GM12878 (cell line): ENCODE results near the gene FAM228A. TPM values are rescaled to one million over a fixed set of nuclear protein-coding genes. Genes with fewer than 3 reads are reported as not detected.
"Not testable (repeated sequence)": the region's sequence is repeated elsewhere in the genome, so short reads cannot be mapped to it uniquely, and the experiment has no call there.

Source experiments
- ATAC-seq: fragments of 200-7000 bp; cut with Tn5 transposase; 3 replicates; pipeline ENCODE4 v1.9.1; 2020; ENCODE audit warnings: mild to moderate bottlenecking, moderate library complexity
- BruUV-seq: library from RNA; stranded (reverse); fragments of 400-500 nt; replicated peaks from 2 replicates; lab custom pipeline; 2021; lab: Mats Ljungman, UMichigan
- CTCF ChIA-PET: fragments of 300-600 bp; sonication (Branson Sonifier 250); formaldehyde crosslinking; extraction: SDS; loops from one replicate; lab custom pipeline; 2021; ENCODE audit warnings: inconsistent platforms; lab: Yijun Ruan, JAX
- POLR2A ChIA-PET: fragments of 350-600 bp; formaldehyde crosslinking; extraction: SDS; loops from one replicate; lab custom pipeline; 2021; ENCODE audit warnings: inconsistent platforms; lab: Charles Lee
- RAD21 ChIA-PET: fragments of 300-600 bp; sonication (Branson Sonifier 250); formaldehyde crosslinking; loops from one replicate; lab custom pipeline; 2023; ENCODE audit warnings: antibody characterized with exemption; ENCODE audit not compliant: unreplicated experiment; lab: Charles Lee
- SMC1A ChIA-PET: fragments of 300-600 bp; sonication (Branson Sonifier 250); formaldehyde crosslinking; loops from one replicate; lab custom pipeline; 2023; ENCODE audit not compliant: unreplicated experiment, uncharacterized antibody; lab: Charles Lee
- DNase-seq: peaks from one replicate; pipeline ENCODE4 v3.0.0-alpha.2; 2011; ENCODE audit warnings: low read depth, low spot score
- FAIRE-seq: peaks from 3 replicates; lab custom pipeline; 2011; peaks lifted over from hg19 to GRCh38; lab: Jason Lieb, UNC
- H2AFZ ChIP-seq: 2 replicates; pipeline ENCODE4 v1.6.0; 2011; ENCODE audit warnings: low read depth, low read length, control low read depth; ENCODE audit not compliant: control insufficient read depth
- H3K27ac ChIP-seq: 2 replicates; pipeline ENCODE4 v1.5.1; 2011; ENCODE audit warnings: control low read depth; ENCODE audit not compliant: control insufficient read depth, insufficient read depth
- H3K27me3 ChIP-seq, 2 experiments: replicated peaks in 1 of 2; 2 replicates each; pipeline versions ENCODE4 v1.6.0 to v1.6.1; 2011; ENCODE audit warnings: low read length in 1 of 2; ENCODE audit not compliant: control insufficient read depth in 2 of 2, insufficient read depth in 2 of 2
- H3K36me3 ChIP-seq, 2 experiments: 2 replicates each; pipeline ENCODE4 v1.5.1; 2011; ENCODE audit warnings: low read length in 1 of 2; ENCODE audit not compliant: control insufficient read depth in 2 of 2, insufficient read depth in 2 of 2
- H3K4me1 ChIP-seq: 2 replicates; pipeline ENCODE4 v1.6.1; 2011; ENCODE audit warnings: mild to moderate bottlenecking, low read length, moderate library complexity, mixed read lengths; ENCODE audit not compliant: control insufficient read depth, insufficient read depth
- H3K4me2 ChIP-seq: 2 replicates; pipeline ENCODE4 v1.6.0; 2011; ENCODE audit warnings: control low read depth; ENCODE audit not compliant: control insufficient read depth, insufficient read depth
- H3K4me3 ChIP-seq: fragments of 200-600 bp; sonication (generic); 2 replicates; pipeline ENCODE4 v1.5.1; 2016
- H3K79me2 ChIP-seq: 2 replicates; pipeline ENCODE4 v1.6.0; 2011; ENCODE audit warnings: low read length; ENCODE audit not compliant: control insufficient read depth, insufficient read depth
- H3K9ac ChIP-seq: 2 replicates; pipeline ENCODE4 v1.8.0; 2011; ENCODE audit warnings: low read length, control low read depth, mixed read lengths; ENCODE audit not compliant: control insufficient read depth, insufficient read depth
- H3K9me3 ChIP-seq: replicated peaks from 3 replicates; pipeline ENCODE4 v1.5.1; 2011; ENCODE audit warnings: mild to moderate bottlenecking, low read length; ENCODE audit not compliant: control insufficient read depth, insufficient read depth
- H4K20me1 ChIP-seq: 2 replicates; pipeline ENCODE4 v1.6.0; 2011; ENCODE audit not compliant: control insufficient read depth, insufficient read depth
- FOS ChIP-seq: IDR thresholded peaks from 3 replicates; pipeline ENCODE4 v1.6.1; 2011; ENCODE audit warnings: borderline replicate concordance; ENCODE audit not compliant: insufficient read length; ENCODE audit errors: extremely low read depth
- IKZF2 ChIP-seq, 2 experiments: fragments of 450-650 bp; IDR thresholded peaks; 2 replicates each; pipeline ENCODE4 v1.6.1; 2017; ENCODE audit warnings: mild to moderate bottlenecking in 2 of 2, moderate library complexity in 2 of 2
- KAT2A ChIP-seq: conservative IDR thresholded peaks from 2 replicates; pipeline ENCODE4 v1.6.1; 2011; ENCODE audit warnings: low read depth, low read length; ENCODE audit not compliant: control insufficient read depth
- ZNF24 ChIP-seq: fragments of 450-650 bp; IDR thresholded peaks from 2 replicates; pipeline ENCODE4 v1.6.1; 2017; ENCODE audit warnings: antibody characterized with exemption, mild to moderate bottlenecking
- WGBS: methylation state at CpG from one replicate; pipeline ENCODE4 v1.1.6; 2016; ENCODE audit warnings: low lambda C conversion rate; ENCODE audit not compliant: insufficient replicate concordance, insufficient coverage; ENCODE audit errors: missing lambda C conversion rate; 5-methylcytosine and 5-hydroxymethylcytosine counted together
- in situ Hi-C: fragments of 300-500 bp; cut with MboI; formaldehyde crosslinking; loops from 9 replicates; pipeline ENCODE4 v1.14.3; 2018; ENCODE audit warnings: mixed read lengths
- intact Hi-C: fragments of 100-400 bp; cut with micrococcal nuclease; formaldehyde crosslinking; loops from one replicate; pipeline ENCODE4 v1.14.2; 2022; ENCODE audit not compliant: unreplicated experiment
- polyA plus RNA-seq, 11 experiments: library from polyadenylated mRNA; depleted of rRNA in 4 of 11; unstranded in 6 of 11; stranded (reverse) in 5 of 11; fragments of >200 nt; fragmentation: Nextera tagmentation in 4 of 11; fragmentation: Illumina TruSeq in 1 of 11; extraction: Ambion mirVana in 4 of 11; extraction: Trizol in 1 of 11; gene quantifications; 1 replicate in 1 of 11; 2 replicates in 10 of 11; pipeline versions ENCODE4 v1.2.1 to v1.2.3, GENCODE V29; 2011 to 2016; ENCODE audit warnings: inconsistent platforms in 2 of 11, missing spikeins in 2 of 11, low read depth in 1 of 11
- total RNA-seq, 4 experiments: library from RNA; depleted of rRNA in 3 of 4; stranded (reverse); fragments of >200 nt in 3 of 4; fragmentation: Illumina TruSeq in 1 of 4; extraction: Trizol in 1 of 4; gene quantifications; 2 replicates each; pipeline versions ENCODE4 v1.2.1 to v1.2.3, GENCODE V29; 2013 to 2021
- TF ChIP-seq, protein P1 (sequence below): IDR thresholded peaks from 2 replicates; pipeline ENCODE4 v1.6.1; 2012; ENCODE audit warnings: improper control_type of control experiment, low read depth, low read length; ENCODE audit not compliant: insufficient replicate concordance

Gene FAM228A
- total and polyA plus RNA-seq, 10 of the 15 experiments (the other 5 are each of a cell fraction or from before 2014, with no cell fraction given): 0.06 TPM; not detected in 9

DNA sequence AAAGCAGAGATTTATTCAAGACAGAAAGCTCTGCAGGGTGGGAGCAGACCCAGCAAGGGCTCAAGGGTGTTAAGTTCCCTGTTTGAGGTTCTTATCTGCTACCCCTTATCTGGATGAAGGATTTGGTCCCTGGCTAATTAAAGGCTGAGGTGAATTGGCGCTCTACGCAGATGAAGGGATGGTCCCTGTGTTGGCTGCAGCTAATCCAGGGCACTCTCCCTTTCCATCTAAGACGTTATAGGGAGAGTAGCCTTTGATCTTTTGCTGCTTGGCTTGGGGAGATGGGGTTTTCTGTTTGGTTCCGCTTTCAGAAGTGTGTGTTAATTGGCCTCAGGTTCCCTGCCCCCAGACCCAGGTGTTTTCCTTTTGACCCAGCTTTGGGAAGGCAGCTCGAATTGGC lies 17.0 kb downstream of the FAM228A start (continued):
- TF ChIP-seq, protein P1, sequence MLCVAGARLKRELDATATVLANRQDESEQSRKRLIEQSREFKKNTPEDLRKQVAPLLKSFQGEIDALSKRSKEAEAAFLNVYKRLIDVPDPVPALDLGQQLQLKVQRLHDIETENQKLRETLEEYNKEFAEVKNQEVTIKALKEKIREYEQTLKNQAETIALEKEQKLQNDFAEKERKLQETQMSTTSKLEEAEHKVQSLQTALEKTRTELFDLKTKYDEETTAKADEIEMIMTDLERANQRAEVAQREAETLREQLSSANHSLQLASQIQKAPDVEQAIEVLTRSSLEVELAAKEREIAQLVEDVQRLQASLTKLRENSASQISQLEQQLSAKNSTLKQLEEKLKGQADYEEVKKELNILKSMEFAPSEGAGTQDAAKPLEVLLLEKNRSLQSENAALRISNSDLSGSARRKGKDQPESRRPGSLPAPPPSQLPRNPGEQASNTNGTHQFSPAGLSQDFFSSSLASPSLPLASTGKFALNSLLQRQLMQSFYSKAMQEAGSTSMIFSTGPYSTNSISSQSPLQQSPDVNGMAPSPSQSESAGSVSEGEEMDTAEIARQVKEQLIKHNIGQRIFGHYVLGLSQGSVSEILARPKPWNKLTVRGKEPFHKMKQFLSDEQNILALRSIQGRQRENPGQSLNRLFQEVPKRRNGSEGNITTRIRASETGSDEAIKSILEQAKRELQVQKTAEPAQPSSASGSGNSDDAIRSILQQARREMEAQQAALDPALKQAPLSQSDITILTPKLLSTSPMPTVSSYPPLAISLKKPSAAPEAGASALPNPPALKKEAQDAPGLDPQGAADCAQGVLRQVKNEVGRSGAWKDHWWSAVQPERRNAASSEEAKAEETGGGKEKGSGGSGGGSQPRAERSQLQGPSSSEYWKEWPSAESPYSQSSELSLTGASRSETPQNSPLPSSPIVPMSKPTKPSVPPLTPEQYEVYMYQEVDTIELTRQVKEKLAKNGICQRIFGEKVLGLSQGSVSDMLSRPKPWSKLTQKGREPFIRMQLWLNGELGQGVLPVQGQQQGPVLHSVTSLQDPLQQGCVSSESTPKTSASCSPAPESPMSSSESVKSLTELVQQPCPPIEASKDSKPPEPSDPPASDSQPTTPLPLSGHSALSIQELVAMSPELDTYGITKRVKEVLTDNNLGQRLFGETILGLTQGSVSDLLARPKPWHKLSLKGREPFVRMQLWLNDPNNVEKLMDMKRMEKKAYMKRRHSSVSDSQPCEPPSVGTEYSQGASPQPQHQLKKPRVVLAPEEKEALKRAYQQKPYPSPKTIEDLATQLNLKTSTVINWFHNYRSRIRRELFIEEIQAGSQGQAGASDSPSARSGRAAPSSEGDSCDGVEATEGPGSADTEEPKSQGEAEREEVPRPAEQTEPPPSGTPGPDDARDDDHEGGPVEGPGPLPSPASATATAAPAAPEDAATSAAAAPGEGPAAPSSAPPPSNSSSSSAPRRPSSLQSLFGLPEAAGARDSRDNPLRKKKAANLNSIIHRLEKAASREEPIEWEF: no peak
- TF ChIP-seq IKZF2 (IDR thresholded peaks at IDR 0.05) (peak; percentile 43 to 55; a peak in 2 of 4 replicates), FOS (no peak), KAT2A (no peak), ZNF24 (no peak)

DNA sequence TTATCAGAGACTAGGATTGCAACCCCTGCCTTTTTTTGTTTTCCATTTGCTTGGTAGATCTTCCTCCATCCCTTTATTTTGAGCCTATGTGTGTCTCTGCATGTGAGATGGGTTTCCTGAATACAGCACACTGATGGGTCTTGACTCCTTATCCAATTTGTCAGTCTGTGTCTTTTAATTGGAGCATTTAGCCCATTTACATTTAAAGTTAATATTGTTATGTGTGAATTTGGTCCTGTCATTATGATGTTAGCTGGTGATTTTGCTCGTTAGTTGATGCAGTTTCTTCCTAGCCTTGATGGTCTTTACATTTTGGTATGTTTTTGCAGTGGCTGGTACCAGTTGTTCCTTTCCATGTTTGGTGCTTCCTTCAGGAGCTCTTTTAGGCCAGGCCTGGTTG lies 22.4 kb downstream of the FAM228A start:
- H3K79me2 ChIP-seq, DNase-seq, H3K36me3 ChIP-seq, H2AFZ ChIP-seq, H3K27me3 ChIP-seq, RAD21 ChIA-PET, in situ Hi-C loops, H3K9ac ChIP-seq, SMC1A ChIA-PET, H3K4me2 ChIP-seq, FAIRE-seq, POLR2A ChIA-PET, H3K27ac ChIP-seq, BruUV-seq, H4K20me1 ChIP-seq, H3K4me3 ChIP-seq, ATAC-seq, H3K9me3 ChIP-seq, H3K4me1 ChIP-seq, intact Hi-C loops: not testable (repeated sequence)
- WGBS: 67% methylated on average over 1 of the region's 1 CpG
- CTCF ChIA-PET: interaction anchor here (1.9 kb wide), 1 partner anchor 19 kb away, joined by 4 read pairs; no protein-coding TSS in a partner anchor
